ENCODE data around the gene RORB.
A peak's percentile ranks its signal among the peaks of the same experiment; 100 is the strongest.

RORB gene

GRCh38 chr9:74643303-74643923, 146.3 kb downstream of the RORB start:
- H3K27ac ChIP-seq (replicated peaks), result no peak overlapping the region
- no peak for TF ChIP-seq SPI1 (IDR thresholded peaks at IDR 0.05; ENCODE audit: borderline replicate concordance, low read depth)
- TF ChIP-seq GABPA (IDR thresholded peaks at IDR 0.05; ENCODE audit: low read depth), result no peak
- no peak for TF ChIP-seq POLR2AphosphoS5 (IDR thresholded peaks at IDR 0.05; ENCODE audit: low read depth)
- TF ChIP-seq, protein P1, sequence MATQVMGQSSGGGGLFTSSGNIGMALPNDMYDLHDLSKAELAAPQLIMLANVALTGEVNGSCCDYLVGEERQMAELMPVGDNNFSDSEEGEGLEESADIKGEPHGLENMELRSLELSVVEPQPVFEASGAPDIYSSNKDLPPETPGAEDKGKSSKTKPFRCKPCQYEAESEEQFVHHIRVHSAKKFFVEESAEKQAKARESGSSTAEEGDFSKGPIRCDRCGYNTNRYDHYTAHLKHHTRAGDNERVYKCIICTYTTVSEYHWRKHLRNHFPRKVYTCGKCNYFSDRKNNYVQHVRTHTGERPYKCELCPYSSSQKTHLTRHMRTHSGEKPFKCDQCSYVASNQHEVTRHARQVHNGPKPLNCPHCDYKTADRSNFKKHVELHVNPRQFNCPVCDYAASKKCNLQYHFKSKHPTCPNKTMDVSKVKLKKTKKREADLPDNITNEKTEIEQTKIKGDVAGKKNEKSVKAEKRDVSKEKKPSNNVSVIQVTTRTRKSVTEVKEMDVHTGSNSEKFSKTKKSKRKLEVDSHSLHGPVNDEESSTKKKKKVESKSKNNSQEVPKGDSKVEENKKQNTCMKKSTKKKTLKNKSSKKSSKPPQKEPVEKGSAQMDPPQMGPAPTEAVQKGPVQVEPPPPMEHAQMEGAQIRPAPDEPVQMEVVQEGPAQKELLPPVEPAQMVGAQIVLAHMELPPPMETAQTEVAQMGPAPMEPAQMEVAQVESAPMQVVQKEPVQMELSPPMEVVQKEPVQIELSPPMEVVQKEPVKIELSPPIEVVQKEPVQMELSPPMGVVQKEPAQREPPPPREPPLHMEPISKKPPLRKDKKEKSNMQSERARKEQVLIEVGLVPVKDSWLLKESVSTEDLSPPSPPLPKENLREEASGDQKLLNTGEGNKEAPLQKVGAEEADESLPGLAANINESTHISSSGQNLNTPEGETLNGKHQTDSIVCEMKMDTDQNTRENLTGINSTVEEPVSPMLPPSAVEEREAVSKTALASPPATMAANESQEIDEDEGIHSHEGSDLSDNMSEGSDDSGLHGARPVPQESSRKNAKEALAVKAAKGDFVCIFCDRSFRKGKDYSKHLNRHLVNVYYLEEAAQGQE (IDR thresholded peaks at IDR 0.05; ENCODE audit: insufficient replicate concordance, low read depth), result no peak
- TF ChIP-seq CTCF (IDR thresholded peaks at IDR 0.05; ENCODE audit: insufficient read depth, low read length), result no peak
- no peak for DNase-seq (ENCODE audit: low read depth in 1 of 2, low spot score in 1 of 2)
- H3K27me3 ChIP-seq (ENCODE audit: insufficient read depth, poor library complexity, severe bottlenecking), result peaks cover 8% of the 10 kb centered on the region
- H3K4me3 ChIP-seq (replicated peaks; ENCODE audit: insufficient read depth, low read length), result no peak overlapping the region

DNA sequence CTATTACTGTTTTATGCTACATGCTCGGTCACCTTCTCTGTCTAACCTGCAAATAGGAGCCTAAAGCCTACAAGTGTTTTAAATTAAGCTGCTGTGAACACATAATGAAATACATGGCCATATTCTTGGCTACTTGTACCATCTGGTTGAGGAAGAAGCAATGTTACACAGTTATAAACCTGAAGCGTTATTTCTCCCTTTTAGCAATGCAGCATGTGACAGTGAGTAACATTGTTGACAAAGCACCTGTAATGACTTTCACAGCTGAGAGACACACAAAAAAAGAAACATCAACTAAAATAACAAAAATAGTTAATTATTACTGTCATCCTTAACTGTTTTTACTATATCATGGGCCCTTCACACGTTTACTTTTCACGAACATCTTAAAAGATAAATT, 146.9 kb downstream of the RORB start:
- Histone ChIP-seq H3K4me3 (replicated peaks; ENCODE audit: insufficient read depth, low read length) (no peak overlapping the region), H3K27ac (replicated peaks) (no peak overlapping the region), H3K27me3 (ENCODE audit: insufficient read depth, poor library complexity, severe bottlenecking) (peaks cover 8% of the 10 kb centered on the region)
- TF ChIP-seq, protein P1 (IDR thresholded peaks at IDR 0.05; ENCODE audit: insufficient replicate concordance, low read depth), result no peak
- TF ChIP-seq GABPA (IDR thresholded peaks at IDR 0.05; ENCODE audit: low read depth) (no peak), POLR2AphosphoS5 (IDR thresholded peaks at IDR 0.05; ENCODE audit: low read depth) (no peak), CTCF (IDR thresholded peaks at IDR 0.05; ENCODE audit: insufficient read depth, low read length) (no peak), SPI1 (IDR thresholded peaks at IDR 0.05; ENCODE audit: borderline replicate concordance, low read depth) (no peak)
- DNase-seq (ENCODE audit: low read depth in 1 of 2, low spot score in 1 of 2), result no peak

- Histone ChIP-seq H3K4me3 (replicated peaks; ENCODE audit: insufficient read depth, low read length) (no peak overlapping the region), H3K27ac (replicated peaks) (no peak overlapping the region), H3K27me3 (ENCODE audit: insufficient read depth, poor library complexity, severe bottlenecking) (peaks cover 8% of the 10 kb centered on the region)
- peak in 1 of 2 experiments; percentile 1 for DNase-seq (ENCODE audit: low read depth in 1 of 2, low spot score in 1 of 2)
- no peak for TF ChIP-seq GABPA (IDR thresholded peaks at IDR 0.05; ENCODE audit: low read depth)
- TF ChIP-seq SPI1 (IDR thresholded peaks at IDR 0.05; ENCODE audit: borderline replicate concordance, low read depth), result no peak
- no peak for TF ChIP-seq POLR2AphosphoS5 (IDR thresholded peaks at IDR 0.05; ENCODE audit: low read depth)
- TF ChIP-seq, protein P1 (IDR thresholded peaks at IDR 0.05; ENCODE audit: insufficient replicate concordance, low read depth), result no peak
- TF ChIP-seq CTCF (IDR thresholded peaks at IDR 0.05; ENCODE audit: insufficient read depth, low read length), result no peak
Observed at GRCh38 chr9:74645007-74645639, 148.0 kb downstream of the RORB start.
